Superior temporal gyrus (tissue), 1 donor: ENCODE measurements around the gene DHX15.

Source experiments
- DNase-seq: peaks from one replicate; pipeline ENCODE4 v3.0.0-alpha.2; 2016; ENCODE audit errors: extremely low spot score

DHX15 gene

DNA sequence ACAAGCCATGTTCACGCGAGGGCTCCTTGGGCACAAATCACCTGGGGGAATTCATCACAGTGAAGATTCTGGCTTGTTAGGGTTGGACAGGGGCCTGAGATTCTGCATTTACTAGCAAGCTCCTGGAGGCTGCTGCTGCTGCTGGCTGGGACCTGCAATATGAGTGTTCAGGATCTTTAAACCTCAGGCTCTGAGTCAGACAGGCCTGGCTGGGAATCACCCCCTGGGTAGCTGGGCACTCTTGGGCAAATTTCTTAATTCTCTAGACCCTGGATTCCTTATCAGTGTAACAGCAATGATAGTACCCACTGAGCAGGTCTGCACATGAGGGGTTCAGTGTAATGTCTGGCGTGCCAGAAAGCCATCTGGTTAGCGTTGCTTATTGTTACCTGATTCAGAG lies 101.5 kb downstream of the DHX15 start:
- DNase-seq, result no peak

DNA sequence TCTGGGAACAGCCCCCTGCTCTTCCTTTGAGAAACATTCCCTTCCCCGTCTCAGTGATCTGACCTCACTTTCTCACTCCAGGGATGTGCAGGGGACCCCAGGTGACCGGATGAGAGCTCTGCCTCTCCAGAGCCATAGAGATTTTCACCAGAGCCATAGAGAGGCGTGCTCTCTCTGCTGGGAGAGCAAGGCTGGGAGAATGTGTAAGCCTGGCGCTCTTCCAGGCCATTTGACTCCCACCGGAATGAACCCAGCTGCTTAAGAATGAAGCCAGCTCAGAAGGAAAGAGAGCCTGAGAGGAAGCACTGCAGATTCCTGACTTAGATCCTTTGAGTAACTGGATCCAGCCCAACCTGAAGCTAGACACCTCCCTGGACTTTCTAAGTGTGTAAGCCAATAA lies 106.4 kb downstream of the DHX15 start:
- no peak for DNase-seq
